Measurements from ENCODE around the gene NKD1.

Gene NKD1

DNA sequence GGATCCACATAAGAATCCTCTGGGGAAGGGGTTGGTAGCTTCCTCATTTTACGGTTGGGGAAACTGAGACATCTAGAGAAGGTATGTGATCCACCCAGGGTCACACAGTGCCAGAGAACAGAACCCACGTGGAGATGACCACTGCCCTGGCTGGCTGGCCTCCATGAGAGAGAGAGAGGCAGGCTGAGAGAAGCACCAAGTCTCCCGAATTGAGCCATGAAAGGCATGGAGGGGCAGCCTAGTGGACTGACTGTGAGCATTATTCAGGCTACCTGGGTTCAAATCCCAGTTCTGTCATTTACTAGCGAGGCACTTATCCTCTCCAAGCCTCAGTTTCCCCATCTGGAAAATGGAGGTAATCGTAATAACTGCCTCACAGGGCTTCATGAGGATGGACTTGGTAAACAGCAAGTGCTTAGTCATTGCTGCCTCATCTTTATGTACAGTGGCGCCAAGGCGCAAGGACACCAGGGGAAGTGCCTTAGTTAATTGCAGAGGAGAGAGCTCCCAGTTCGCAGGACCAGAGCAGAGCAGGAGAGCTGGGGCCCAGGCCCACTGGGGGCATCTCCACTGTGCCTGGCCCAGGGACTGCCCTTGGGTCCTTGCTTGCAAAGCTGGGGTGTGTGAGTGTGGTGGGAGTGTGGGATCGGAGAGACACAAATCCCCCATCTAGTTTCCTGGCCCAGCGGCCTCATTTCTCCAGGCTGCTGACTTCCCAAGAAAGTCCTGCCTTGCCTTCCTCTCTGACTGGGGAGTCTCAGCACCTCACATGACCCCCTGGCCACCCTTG, 71.7 kb downstream of the NKD1 start:
- no peak for DNase-seq
- no peak for TF ChIP-seq CTCF (IDR thresholded peaks at IDR 0.05; ENCODE audit: low read depth, low read length)
- no peak overlapping the region for H3K4me3 ChIP-seq (ENCODE audit: low read depth, low read length)
- H3K27me3 ChIP-seq: no peaks in the 10 kb centered on the region
- no peaks in the 10 kb centered on the region for H3K9me3 ChIP-seq
- no peaks in the 10 kb centered on the region for H3K4me1 ChIP-seq
- H3K36me3 ChIP-seq: no peaks in the 10 kb centered on the region

GRCh38 chr16:50620646-50621451, 72.7 kb downstream of the NKD1 start:
- DNase-seq: no peak
- TF ChIP-seq CTCF (IDR thresholded peaks at IDR 0.05; ENCODE audit: low read depth, low read length): no peak
- no peaks in the 10 kb centered on the region for H3K36me3 ChIP-seq

GRCh38 chr16:50621452-50621792, 73.2 kb downstream of the NKD1 start:
- no peak overlapping the region for H3K4me3 ChIP-seq (ENCODE audit: low read depth, low read length)
- DNase-seq: no peak
- H3K4me1 ChIP-seq: no peaks in the 10 kb centered on the region
- no peaks in the 10 kb centered on the region for H3K9me3 ChIP-seq
- no peaks in the 10 kb centered on the region for H3K36me3 ChIP-seq
- H3K27me3 ChIP-seq: no peaks in the 10 kb centered on the region
- no peak for TF ChIP-seq CTCF (IDR thresholded peaks at IDR 0.05; ENCODE audit: low read depth, low read length)

More at GRCh38 chr16:50620646-50621451, 72.7 kb downstream of the NKD1 start:
- H3K27me3 ChIP-seq: no peaks in the 10 kb centered on the region
- no peak overlapping the region for H3K4me3 ChIP-seq (ENCODE audit: low read depth, low read length)
- H3K4me1 ChIP-seq: no peaks in the 10 kb centered on the region
- no peaks in the 10 kb centered on the region for H3K9me3 ChIP-seq

GRCh38 chr16:50622029-50622428, 73.8 kb downstream of the NKD1 start:
- H3K4me3 ChIP-seq (ENCODE audit: low read depth, low read length): no peak overlapping the region
- no peak for DNase-seq
- TF ChIP-seq CTCF (IDR thresholded peaks at IDR 0.05; ENCODE audit: low read depth, low read length): no peak
- H3K36me3 ChIP-seq: no peaks in the 10 kb centered on the region
- H3K4me1 ChIP-seq: no peaks in the 10 kb centered on the region
- no peaks in the 10 kb centered on the region for H3K9me3 ChIP-seq
- no peaks in the 10 kb centered on the region for H3K27me3 ChIP-seq

- no peak for TF ChIP-seq CTCF (IDR thresholded peaks at IDR 0.05; ENCODE audit: low read depth, low read length)
- Histone ChIP-seq H3K4me1 (no peaks in the 10 kb centered on the region), H3K9me3 (no peaks in the 10 kb centered on the region), H3K36me3 (no peaks in the 10 kb centered on the region), H3K27me3 (no peaks in the 10 kb centered on the region), H3K4me3 (ENCODE audit: low read depth, low read length) (no peak overlapping the region)
- no peak for DNase-seq
Observed at GRCh38 chr16:50622643-50623369, 74.6 kb downstream of the NKD1 start.

Measured in BE2C (cell line).